ENCODE data around the gene SPDYE16.
"Not testable (repeated sequence)": the region's sequence is repeated elsewhere in the genome, so short reads cannot be mapped to it uniquely, and the experiment has no call there.

DNA sequence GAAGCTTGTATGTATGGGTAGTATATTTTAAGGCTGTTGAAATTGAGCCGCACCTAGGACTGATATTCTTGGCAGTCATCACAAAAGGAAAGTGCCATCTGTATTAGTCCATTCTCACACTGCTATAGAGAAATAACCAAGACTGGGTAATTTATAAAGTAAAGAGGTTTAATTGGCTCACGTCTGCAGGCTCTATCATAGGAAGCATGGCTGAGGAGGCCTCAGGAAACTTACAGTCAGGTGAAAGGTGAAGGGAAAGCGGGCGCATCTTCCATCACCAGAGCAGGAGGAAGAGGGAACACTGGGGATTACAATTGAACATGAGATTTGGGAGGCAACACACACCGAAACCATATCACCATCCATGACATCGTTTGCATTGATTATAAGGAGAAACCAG, 8.9 kb upstream of the SPDYE16 start:
- TF ChIP-seq, protein P1, sequence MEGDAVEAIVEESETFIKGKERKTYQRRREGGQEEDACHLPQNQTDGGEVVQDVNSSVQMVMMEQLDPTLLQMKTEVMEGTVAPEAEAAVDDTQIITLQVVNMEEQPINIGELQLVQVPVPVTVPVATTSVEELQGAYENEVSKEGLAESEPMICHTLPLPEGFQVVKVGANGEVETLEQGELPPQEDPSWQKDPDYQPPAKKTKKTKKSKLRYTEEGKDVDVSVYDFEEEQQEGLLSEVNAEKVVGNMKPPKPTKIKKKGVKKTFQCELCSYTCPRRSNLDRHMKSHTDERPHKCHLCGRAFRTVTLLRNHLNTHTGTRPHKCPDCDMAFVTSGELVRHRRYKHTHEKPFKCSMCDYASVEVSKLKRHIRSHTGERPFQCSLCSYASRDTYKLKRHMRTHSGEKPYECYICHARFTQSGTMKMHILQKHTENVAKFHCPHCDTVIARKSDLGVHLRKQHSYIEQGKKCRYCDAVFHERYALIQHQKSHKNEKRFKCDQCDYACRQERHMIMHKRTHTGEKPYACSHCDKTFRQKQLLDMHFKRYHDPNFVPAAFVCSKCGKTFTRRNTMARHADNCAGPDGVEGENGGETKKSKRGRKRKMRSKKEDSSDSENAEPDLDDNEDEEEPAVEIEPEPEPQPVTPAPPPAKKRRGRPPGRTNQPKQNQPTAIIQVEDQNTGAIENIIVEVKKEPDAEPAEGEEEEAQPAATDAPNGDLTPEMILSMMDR (IDR thresholded peaks at IDR 0.05 in 4 of 5, conservative IDR thresholded peaks at IDR 0.05 in 1 of 5), result not testable (repeated sequence)
- not testable (repeated sequence) for TF ChIP-seq POLR2A (IDR thresholded peaks at IDR 0.05)

Measured in gastrocnemius medialis (tissue), 4 donors.